Activated B cell treated with CpG ODN at 0.5 μM for 24 hours (primary cell): ENCODE data around the gene RASGRP1. TPM values are rescaled to one million over a fixed set of nuclear protein-coding genes. Genes with fewer than 3 reads are reported as not detected.

Source experiments
- ATAC-seq: fragments of 200-7000 bp; cut with Tn5 transposase; one replicate; pipeline ENCODE4 v1.10.0; 2021; ENCODE audit warnings: low read depth, mild to moderate bottlenecking, moderate library complexity
- CTCF ChIA-PET: fragments of 350-600 bp; sonication (Branson Sonifier 250); formaldehyde crosslinking; loops from one replicate; lab custom pipeline; 2021; ENCODE audit warnings: antibody characterized with exemption; lab: Charles Lee
- POLR2A ChIA-PET: fragments of 350-600 bp; sonication (Branson Sonifier 250); formaldehyde crosslinking; loops from one replicate; lab custom pipeline; 2021; ENCODE audit warnings: antibody characterized with exemption; lab: Charles Lee
- DNase-seq: peaks from one replicate; pipeline ENCODE4 v3.0.0; 2022
- H3K27ac Mint-ChIP-seq: one replicate; pipeline ENCODE4 v1.8.0; 2020; ENCODE audit warnings: mixed read lengths
- H3K27me3 Mint-ChIP-seq: one replicate; pipeline ENCODE4 v1.8.0; 2021; ENCODE audit warnings: mixed read lengths
- H3K36me3 Mint-ChIP-seq: one replicate; pipeline ENCODE4 v1.8.0; 2021; ENCODE audit warnings: low read depth, mixed read lengths
- H3K4me1 Mint-ChIP-seq: one replicate; pipeline ENCODE4 v1.8.0; 2021; ENCODE audit warnings: mixed read lengths
- H3K4me3 Mint-ChIP-seq: one replicate; pipeline ENCODE4 v1.8.0; 2020; ENCODE audit warnings: mild to moderate bottlenecking, mixed read lengths
- H3K9me3 Mint-ChIP-seq: one replicate; pipeline ENCODE4 v1.8.0; 2020; ENCODE audit warnings: mixed read lengths
- CTCF ChIP-seq: fragments of 200-600 bp; IDR thresholded peaks from one replicate; pipeline ENCODE4 v1.8.0; 2022; ENCODE audit warnings: antibody characterized with exemption, mild to moderate bottlenecking
- intact Hi-C: fragments of 100-400 bp; cut with micrococcal nuclease; formaldehyde crosslinking; loops from one replicate; pipeline ENCODE4 v1.15.1; 2024
- total RNA-seq: library from RNA; stranded (reverse); gene quantifications from 2 replicates; pipeline ENCODE4 v1.2.3, GENCODE V29; 2022

The RASGRP1 gene
- total RNA-seq, 1 donor from 2014 or later, result 37.7 TPM

GRCh38 chr15:38503496-38503895 lies 61.1 kb downstream of the RASGRP1 start:
- no peak for DNase-seq
- Mint-ChIP-seq H3K27ac (no peak overlapping the region), H3K27me3 (no peaks in the 10 kb centered on the region), H3K4me3 (no peak overlapping the region), H3K4me1 (no peaks in the 10 kb centered on the region), H3K9me3 (no peaks in the 10 kb centered on the region), H3K36me3 (peaks cover 88% of the 10 kb centered on the region)
- ChIA-PET CTCF (interaction anchor here (0.7 to 1.9 kb wide), 4 partner anchors 31 to 196 kb away, joined by 3 to 5 read pairs (median 3); no protein-coding TSS in a partner anchor), POLR2A (no interaction called here)
- no peak for ATAC-seq
- TF ChIP-seq CTCF, result no peak
- intact Hi-C loops, result no loop called here

GRCh38 chr15:38499651-38500050 lies 65.0 kb downstream of the RASGRP1 start:
- POLR2A ChIA-PET, result no interaction called here
- Mint-ChIP-seq H3K36me3 (peaks cover 75% of the 10 kb centered on the region), H3K27ac (no peak overlapping the region), H3K4me1 (no peaks in the 10 kb centered on the region), H3K4me3 (no peak overlapping the region), H3K27me3 (no peaks in the 10 kb centered on the region), H3K9me3 (no peaks in the 10 kb centered on the region)
- no peak for DNase-seq
- intact Hi-C loops, result no loop called here
- TF ChIP-seq CTCF, result no peak
- no peak for ATAC-seq
- CTCF ChIA-PET, result interaction anchor here (1.1 to 1.3 kb wide), 2 partner anchors 60 to 64 kb away, joined by 4 to 7 read pairs; no protein-coding TSS in a partner anchor

GRCh38 chr15:38496151-38496550 lies 68.5 kb downstream of the RASGRP1 start:
- ChIA-PET CTCF (interaction anchor here (1.5 kb wide), 1 partner anchor 203 kb away, joined by 6 read pairs; no protein-coding TSS in a partner anchor), POLR2A (interaction anchor here (0.6 to 0.9 kb wide), 2 partner anchors 16 to 68 kb away, joined by 3 read pairs; no protein-coding TSS in a partner anchor)
- no peaks in the 10 kb centered on the region for H3K4me1 Mint-ChIP-seq
- H3K27ac Mint-ChIP-seq, result no peak overlapping the region
- ATAC-seq (no peak), DNase-seq (no peak)
- H3K27me3 Mint-ChIP-seq, result no peaks in the 10 kb centered on the region
- H3K9me3 Mint-ChIP-seq, result no peaks in the 10 kb centered on the region
- peaks cover 67% of the 10 kb centered on the region for H3K36me3 Mint-ChIP-seq
- intact Hi-C loops, result no loop called here
- TF ChIP-seq CTCF, result no peak
- no peak overlapping the region for H3K4me3 Mint-ChIP-seq

GRCh38 chr15:38490242-38490922 lies 74.2 kb downstream of the RASGRP1 start:
- ChIA-PET CTCF (interaction anchor here (0.9 kb wide), 1 partner anchor 200 kb away, joined by 3 read pairs; no protein-coding TSS in a partner anchor), POLR2A (interaction anchor here (0.8 to 1.8 kb wide), 2 partner anchors 35 to 74 kb away, joined by 4 read pairs; no protein-coding TSS in a partner anchor)
- Mint-ChIP-seq H3K4me3 (no peak overlapping the region), H3K36me3 (peaks cover 65% of the 10 kb centered on the region), H3K27me3 (no peaks in the 10 kb centered on the region), H3K4me1 (peaks cover 2% of the 10 kb centered on the region), H3K9me3 (no peaks in the 10 kb centered on the region), H3K27ac (no peak overlapping the region)
- ATAC-seq, result no peak
- DNase-seq, result no peak
- intact Hi-C loops, result no loop called here
- TF ChIP-seq CTCF, result no peak

GRCh38 chr15:38487378-38487777 lies 77.2 kb downstream of the RASGRP1 start:
- Mint-ChIP-seq H3K36me3 (peaks cover 54% of the 10 kb centered on the region), H3K27ac (no peak overlapping the region), H3K4me1 (peaks cover 2% of the 10 kb centered on the region), H3K27me3 (no peaks in the 10 kb centered on the region), H3K9me3 (no peaks in the 10 kb centered on the region), H3K4me3 (no peak overlapping the region)
- no peak for TF ChIP-seq CTCF
- DNase-seq (no peak), ATAC-seq (no peak)
- ChIA-PET CTCF (interaction anchor here (1.8 to 1.9 kb wide), 2 partner anchors 77 to 212 kb away, joined by 4 read pairs; partner anchors contain the start of gene RASGRP1), POLR2A (no interaction called here)
- intact Hi-C loops, result no loop called here
